ENCODE results near the gene MAP6.
A peak's percentile ranks its signal among the peaks of the same experiment; 100 is the strongest.

The MAP6 gene

GRCh38 chr11:75665990-75666389 lies 2.8 kb downstream of the MAP6 start:
- DNase-seq: peak; percentile 12

GRCh38 chr11:75665126-75665525 lies 3.7 kb downstream of the MAP6 start:
- DNase-seq: peak; percentile 31

DNA sequence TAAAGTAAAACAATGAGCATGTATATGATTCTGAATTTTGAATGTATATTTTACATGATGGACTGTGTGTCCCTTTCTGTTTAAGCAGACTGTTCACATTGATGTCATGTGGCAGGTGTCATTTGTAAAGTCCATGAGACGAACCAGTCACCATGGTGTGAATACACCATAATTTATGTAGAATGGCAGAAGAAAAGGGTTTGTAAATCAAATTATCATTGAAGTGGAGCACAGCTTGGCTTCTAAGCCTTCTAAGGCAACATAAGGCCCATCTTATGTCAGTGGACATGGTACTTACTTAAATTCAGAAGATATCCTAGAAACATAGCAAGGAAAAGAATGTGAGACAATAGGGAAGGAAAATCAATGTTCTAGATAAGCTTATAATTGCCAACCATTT lies 4.4 kb downstream of the MAP6 start:
- DNase-seq: peak; percentile 38

DNA sequence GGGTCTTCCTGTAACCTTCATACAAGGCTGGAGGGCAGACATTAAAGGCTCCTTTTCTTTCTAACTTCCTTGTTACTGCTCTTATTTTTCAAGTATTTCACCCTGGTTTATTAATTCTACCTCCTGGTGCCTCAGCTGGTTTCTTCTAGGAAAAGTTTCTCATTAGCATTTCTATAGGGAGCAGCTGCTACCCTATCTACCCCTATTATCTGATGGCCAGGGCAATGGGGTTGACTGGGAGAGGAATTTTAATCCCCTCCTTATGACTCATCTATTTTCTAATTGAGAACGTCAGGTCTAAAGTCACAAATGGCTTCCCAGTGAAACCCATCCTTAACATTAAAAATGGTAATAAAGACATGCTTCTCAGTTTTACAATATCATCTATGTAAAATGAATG lies 5.0 kb downstream of the MAP6 start:
- DNase-seq: peak; percentile 40

GRCh38 chr11:75659836-75660235 lies 9.0 kb downstream of the MAP6 start:
- DNase-seq: no peak

DNA sequence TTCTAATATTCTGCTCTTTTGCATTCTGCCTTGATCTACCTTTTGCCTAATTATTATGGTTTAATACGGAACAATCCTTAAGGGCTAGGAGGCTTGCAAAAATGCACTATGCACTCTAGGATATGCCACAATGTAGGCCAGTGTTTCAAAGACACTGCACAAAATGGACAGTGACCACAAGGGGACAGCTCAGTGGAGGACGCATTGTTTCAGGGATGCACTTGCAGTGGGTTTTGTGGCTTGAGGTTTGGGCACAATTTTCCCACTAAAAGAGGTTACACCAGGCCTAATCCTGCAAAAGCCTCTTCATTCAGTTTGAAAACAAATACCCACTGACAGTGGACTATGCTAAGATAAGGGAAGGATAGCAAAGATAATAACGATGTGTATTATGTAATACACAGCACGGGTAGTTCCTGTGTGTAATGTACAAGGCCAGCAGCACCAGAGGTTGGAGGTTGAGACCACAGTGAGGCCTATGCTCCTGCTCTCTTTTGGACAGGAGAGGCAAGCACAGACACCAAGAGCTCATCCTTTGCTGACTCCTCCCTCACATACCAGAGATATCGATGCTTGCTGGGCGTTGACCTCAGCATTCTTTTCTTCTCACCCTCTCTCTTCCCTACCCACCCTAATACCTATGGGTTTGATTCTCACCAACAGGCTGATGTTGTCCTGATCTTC lies 12.7 kb downstream of the MAP6 start:
- DNase-seq: no peak

DNA sequence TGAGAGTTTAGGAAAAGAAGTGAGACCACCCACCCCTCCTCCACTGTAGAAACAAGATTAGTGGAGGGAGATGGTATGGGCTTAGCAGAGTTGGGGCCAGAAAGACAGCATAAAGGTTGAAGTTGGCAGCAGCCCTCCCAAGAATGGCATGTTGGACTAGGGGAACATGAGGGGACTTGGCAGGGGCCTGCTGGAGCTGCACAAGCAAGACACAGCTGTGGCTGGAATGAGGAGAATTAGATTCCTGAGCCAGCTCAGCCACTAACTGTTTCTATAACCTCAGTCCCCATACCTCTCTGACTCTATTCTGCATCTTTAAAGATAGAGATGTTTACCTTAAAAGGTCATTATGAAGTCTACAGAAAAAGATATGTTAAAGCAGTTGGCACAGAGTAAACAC lies 13.2 kb downstream of the MAP6 start:
- DNase-seq: no peak

DNA sequence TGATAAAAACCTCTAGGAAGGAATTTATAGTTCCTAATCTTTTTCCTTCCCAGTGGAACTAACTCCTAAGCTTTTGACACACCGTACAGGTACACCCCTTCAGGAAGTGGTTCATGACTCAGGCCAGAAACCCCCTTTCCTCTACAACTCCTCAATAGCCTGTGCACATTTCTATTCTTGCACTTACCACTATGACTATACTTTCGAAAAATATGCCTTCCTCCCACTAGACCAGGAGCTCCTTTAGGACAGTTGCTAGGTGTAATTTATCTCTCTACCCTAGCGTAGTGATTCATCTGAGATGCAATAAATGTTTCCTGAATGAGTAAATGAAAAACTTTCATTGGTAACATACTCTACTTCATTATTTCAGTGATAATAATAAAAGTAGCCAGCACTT lies 14.5 kb downstream of the MAP6 start:
- no peak for DNase-seq

GRCh38 chr11:75653532-75653931 lies 15.3 kb downstream of the MAP6 start:
- no peak for DNase-seq

DNA sequence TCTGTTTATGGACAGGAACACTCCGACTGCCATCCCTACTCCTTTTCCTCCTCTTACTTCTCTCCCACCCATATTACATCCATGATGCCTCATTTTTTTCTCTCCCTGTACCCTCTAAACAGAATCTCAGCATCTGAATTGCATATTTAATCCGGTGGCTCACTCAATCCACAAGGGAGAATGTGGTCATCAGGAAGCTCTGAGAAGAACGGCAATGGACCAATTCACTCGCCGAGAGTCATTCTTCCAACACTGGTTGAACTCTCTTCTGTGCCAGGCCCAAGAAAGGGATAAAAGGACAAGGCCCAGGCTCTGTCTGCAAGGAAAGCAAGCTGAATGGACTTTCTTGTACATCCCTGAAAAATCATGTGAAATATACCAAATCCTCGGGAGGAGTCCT lies 15.9 kb downstream of the MAP6 start:
- no peak for DNase-seq

- no peak for DNase-seq
Observed at GRCh38 chr11:75651218-75651617, 17.6 kb downstream of the MAP6 start.

DNA sequence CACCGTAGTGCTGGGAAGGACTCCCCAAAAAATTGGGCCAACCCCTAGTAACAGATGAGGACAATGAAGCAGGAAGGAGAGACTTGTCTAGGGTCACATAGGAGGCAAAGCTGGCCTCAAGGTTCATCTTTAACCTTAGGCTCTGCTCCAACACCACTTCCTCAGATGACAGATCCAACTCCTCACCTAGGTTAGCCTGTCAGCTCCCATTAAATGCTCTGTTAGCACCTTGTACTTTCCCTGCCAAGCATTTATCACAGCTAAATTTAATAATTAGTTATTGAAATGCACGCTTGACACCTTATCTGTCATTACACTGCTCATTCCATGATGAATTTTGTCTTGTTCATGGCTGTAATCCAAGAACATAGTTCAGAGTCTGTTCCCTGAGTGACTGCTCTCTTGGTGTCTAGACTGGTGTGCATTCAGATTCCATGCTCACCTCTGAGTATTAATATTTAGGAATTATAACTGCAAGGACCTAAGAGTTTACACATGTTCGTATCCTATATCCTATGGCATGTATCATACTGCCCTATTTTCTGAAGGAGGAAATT lies 18.6 kb downstream of the MAP6 start:
- no peak for DNase-seq

DNA sequence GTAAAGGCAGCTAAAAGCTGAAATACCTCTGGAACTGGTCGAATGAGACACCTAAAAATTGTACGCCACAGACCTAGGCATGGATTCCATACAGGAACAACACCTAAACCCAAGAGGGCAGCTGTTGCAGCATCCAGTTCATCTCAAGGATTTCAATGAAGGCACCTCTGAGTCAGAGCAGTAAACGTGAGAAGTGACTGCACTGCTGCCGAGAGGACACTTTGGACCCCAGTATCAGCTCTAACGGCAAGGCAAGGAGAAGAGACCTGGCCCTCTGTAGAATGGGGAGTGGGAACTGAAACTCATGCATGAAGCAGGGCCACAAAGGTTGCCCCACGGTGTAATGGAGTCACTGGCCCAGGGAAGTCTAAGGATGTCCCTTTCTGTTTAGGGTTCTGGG lies 23.9 kb downstream of the MAP6 start:
- no peak for DNase-seq

- DNase-seq: no peak
Observed at GRCh38 chr11:75644370-75644769, 24.5 kb downstream of the MAP6 start.

- DNase-seq: no peak
Observed at GRCh38 chr11:75642402-75643113, 26.3 kb downstream of the MAP6 start.

DNA sequence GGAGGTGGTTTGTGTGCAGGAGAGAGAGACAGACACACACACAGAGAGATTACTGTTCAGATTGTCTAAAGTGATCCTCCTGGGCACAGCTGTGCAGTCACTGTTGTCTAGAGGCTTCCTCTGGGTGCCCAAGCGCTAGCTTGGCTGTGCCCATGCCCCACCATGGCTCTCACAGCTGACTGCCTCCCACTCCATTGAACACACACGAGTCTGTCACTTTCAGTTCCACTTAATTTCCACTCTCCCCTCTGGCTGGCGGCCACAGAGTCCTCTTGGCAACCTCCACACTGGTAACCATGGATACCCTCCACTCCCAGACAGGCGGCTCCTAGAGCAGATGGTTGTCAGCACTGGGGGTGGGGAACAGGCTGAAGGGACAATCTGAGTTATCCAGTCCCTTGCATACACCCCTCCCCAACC lies 29.1 kb downstream of the MAP6 start:
- DNase-seq: peak; percentile 96

GRCh38 chr11:75637998-75638397 lies 30.8 kb downstream of the MAP6 start:
- DNase-seq: no peak

DNA sequence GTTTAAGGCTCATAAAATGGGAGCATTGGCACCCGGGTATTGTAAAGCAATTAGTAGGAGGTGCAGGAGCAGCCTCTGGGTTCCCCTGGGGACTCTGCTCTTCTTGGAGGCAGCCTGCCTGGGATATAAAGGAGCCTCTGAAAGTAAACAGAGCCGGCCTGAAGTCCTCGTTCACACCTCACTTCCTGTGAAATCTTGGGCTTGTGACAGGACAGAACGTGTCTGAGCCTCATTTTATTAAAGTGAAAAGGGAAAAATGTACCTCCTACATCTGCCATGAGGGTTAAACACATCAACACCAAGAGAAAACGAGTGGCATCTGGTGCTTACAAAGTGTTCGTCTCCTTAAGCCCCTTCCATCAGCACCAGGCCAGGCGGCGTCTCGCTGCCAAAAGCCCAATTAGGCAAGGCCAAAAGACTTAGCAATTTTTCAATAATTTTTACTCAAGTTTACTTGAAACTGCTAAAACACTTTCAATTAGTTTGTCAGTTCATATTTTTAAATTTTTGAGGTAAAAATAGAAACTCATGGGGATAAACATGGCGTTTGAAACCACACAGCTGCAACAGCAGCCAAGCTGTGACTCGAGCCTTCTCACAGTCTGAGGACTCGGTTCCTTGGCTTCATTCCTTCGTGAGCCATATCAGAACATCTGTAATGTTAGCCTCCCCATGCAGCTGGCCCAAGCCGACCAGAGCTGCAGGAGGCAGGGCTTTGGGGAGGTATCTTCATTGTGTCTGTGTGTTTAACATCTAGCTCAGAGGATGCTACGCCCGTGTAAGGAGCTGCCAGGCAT lies 33.6 kb downstream of the MAP6 start:
- DNase-seq: peak; percentile 81

GRCh38 chr11:75633409-75634066 lies 35.3 kb downstream of the MAP6 start:
- no peak for DNase-seq

GRCh38 chr11:75632962-75633361 lies 35.9 kb downstream of the MAP6 start:
- DNase-seq: no peak

DNA sequence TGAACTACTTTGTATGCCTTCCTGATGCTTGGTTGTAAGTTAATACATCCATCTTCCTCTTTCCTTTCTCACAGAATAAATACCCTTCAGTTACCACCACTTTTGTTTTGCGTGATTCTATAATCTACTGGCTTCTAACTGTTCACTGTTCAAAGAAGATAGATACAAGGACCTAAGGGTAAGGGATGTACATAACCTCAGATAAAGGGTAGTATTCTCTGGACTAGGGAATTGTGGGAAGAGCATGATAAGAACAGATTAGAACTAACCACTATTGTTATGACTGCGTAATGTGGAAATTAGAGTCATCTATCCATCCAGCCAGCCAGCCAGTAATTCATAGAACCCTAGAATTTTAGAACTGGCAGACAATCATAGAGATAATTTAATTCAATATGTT lies 36.4 kb downstream of the MAP6 start:
- no peak for DNase-seq

DNA sequence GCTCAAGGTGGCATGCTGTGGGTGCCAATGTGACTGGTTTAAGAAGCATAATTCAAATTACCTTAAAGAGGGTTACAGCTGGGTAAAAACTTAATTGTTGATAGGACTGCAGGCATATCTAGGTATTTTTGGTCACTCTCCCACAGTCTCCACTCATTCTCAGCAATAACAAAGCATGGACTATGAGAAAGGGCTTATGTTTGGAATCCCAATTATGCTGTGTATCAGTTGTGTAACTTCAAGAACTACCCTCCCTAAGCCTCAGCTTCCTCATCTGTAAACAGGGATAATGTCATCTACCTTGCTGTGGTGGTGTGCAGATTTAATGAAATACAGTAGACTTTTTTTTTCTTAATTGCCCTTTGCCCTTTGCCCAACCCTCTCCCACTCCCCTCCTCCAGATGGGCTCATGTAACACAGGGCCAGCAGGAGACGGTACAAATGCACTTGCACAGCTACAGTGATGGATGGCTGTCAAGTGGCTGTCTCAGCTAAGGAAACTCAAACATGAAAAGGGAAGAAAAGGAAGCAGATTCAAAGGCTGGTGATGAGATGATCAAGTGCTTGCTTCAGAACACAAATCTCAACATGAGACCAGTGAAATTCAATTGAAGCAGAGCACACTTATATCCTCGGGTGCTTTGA lies 37.6 kb downstream of the MAP6 start:
- no peak for DNase-seq
